WTC11 (cell line): ENCODE results near the gene IP6K2. TPM values are rescaled to one million over a fixed set of nuclear protein-coding genes. Genes with fewer than 3 reads are reported as not detected.

Source experiments
- microRNA-seq: library from miRNA; unstranded; fragments of <30 nt; microRNA quantifications from one replicate; pipeline ENCODE4 v1.2.0, GENCODE V29; 2022; ENCODE audit warnings: borderline number of aligned reads
- total RNA-seq: library from RNA; stranded (reverse); gene quantifications from 3 replicates; pipeline ENCODE4 v1.2.3, GENCODE V29; 2021

IP6K2 gene
- total RNA-seq, 1 experiment from 2014 or later: 123 TPM

Small RNA genes lying within 50 kb of the gene (microRNA-seq; reads per million reads assigned to microRNA genes)
- gene MIR4793: not detected

Other genes with a start within 250 kb of the IP6K2 start
- 137 to 165 TPM (median 158 TPM) in 3 replicates for gene SHISA5, start 213.0 kb downstream of the IP6K2 start, total RNA-seq
- gene PFKFB4, start 160.4 kb downstream of the IP6K2 start, total RNA-seq: 18.0 to 26.8 TPM (median 26.7 TPM) in 3 replicates
- 0.34 to 0.46 TPM in 2 of 3 replicates, not detected in the other for gene UCN2, start 153.4 kb downstream of the IP6K2 start, total RNA-seq
- gene COL7A1, start 121.9 kb downstream of the IP6K2 start, total RNA-seq: 8.1 to 16.1 TPM (median 15.4 TPM) in 3 replicates
- 313 to 326 TPM (median 323 TPM) in 3 replicates for gene UQCRC1, start 107.6 kb downstream of the IP6K2 start, total RNA-seq
- 0.53 to 0.66 TPM in 2 of 3 replicates, not detected in the other for gene TMEM89, start 95.5 kb downstream of the IP6K2 start, total RNA-seq
- gene SLC26A6, start 81.8 kb downstream of the IP6K2 start, total RNA-seq: 57.2 to 58.9 TPM (median 57.8 TPM) in 3 replicates
- gene CELSR3, start 54.3 kb downstream of the IP6K2 start, total RNA-seq: 27.9 to 35.7 TPM (median 32.7 TPM) in 3 replicates
- gene NCKIPSD, start 31.3 kb downstream of the IP6K2 start, total RNA-seq: 40.1 to 50.1 TPM (median 47.1 TPM) in 3 replicates
- gene PRKAR2A, start 130.7 kb upstream of the IP6K2 start, total RNA-seq: 45.1 to 57.2 TPM (median 47.2 TPM) in 3 replicates
- 3.9 to 6.3 TPM (median 4.9 TPM) in 3 replicates for gene SLC25A20, start 181.7 kb upstream of the IP6K2 start, total RNA-seq
- 86.2 to 134 TPM (median 95.1 TPM) in 3 replicates for gene ARIH2, start 201.6 kb upstream of the IP6K2 start, total RNA-seq